SIG-M5 treated with dmso at 0.1 percent for 504 hours (cell line): ENCODE results near the gene AP5Z1.

ENCODE experiments used
- DNase-seq: peaks from one replicate; lab custom pipeline; 2025; ENCODE audit not compliant: unreplicated experiment; lab: John Stamatoyannopoulos, UW

Gene AP5Z1

DNA sequence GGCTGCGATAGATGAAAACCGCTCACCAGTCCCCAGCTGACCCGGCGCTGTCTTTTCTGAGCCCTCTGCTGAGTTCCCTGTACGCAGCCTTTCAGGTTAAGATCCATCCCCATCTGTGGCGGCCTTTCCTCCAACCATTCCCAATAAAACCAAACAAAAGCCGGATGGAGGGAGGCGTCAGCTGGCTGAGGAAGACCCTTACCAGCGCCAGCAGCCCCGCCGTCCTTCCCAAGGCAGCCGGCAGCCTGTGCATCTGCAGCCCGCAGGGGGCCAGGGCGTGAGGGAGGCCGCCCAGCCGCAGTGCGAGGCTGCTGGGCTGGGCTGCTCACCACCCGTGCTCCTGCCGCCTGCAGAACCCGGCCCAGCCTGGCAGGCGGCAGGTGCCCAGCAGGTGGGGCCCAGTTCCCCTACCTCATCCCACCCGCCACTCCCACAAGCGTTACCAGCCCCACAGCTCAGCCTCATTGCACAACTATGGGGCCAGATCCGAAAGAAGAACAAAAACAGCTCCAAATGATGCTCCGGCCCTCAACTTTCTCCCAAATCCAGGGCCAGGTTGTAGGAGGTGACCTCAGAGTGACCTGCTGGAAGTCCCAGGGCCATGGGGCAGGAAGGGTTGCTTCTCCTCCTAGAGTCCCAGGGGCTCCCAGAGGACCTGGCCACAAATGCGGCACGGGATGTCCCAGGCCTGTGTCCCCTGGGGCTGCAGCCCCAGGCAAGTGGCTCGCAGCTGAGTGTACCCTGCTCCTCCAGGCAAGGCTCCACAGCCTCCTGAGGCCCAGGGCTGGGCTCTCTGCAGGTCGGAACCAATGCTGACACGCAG, 62.6 kb downstream of the AP5Z1 start:
- DNase-seq: no peak

DNA sequence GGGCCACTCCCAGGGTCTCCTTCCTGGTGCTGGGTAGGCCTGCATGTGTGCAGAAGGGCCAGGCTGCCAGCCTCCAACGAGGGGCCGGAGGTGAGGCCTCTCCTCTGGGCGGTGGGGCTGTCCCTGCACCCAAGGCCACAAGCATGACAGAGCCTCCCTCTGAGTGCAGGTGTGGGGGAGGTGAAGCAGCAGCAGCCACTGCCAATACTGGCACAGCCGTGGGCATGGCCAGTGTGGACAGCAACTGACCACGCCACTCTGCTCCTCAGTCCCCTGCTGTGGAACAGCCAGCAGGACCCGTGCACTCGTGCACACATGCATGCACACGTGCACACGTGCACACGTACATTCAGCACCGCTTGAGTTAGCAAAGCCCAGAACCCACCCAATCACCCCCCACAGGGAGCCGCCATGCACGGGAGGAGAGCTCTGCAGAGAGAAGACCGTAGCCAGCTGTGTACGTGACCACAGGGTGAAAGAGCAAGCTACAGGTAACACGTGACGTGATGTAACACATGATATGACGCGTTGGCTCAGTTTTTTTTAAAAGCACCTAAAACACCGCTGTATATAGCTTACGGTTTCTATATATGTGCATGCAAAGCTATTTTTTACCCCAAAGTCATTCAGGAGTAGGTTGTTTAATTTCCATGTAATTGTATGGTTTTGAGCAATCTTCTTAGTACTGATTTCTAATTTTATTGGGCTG, 63.4 kb downstream of the AP5Z1 start:
- no peak for DNase-seq

DNA sequence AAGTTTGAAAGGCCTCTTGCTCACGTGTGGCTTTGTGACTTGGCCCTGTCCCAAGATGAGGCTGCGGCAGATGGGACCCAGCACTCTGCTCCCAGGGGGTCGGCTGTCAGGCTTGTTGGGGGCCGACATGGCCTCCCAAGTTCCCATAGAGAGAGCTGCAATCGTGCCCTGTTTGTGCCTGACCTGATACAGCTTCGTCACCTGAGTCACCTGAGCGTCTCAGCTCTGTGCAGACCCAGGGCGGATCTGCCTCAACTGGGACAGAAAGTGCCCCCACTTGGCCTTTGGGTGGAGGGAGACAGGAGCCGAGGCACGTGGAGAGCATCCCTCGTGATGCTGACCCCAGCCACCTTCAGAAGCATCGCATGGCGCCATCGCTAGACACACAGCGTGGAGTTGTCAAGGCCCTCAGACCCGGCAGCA, 64.7 kb downstream of the AP5Z1 start:
- no peak for DNase-seq
